ENCODE results near the gene KRT25.

KRT25 gene

GRCh38 chr17:40755231-40755630, at the start of gene KRT25:
TSS of gene KRT25 (minus strand) at chr17:40755331. CDS start at chr17:40755271, 60 bp downstream.
- DNase-seq: no peak

GRCh38 chr17:40803617-40804082, 48.5 kb upstream of the KRT25 start:
- peak in 5 of 6 experiments; percentile 46 to 64 (median 59) for DNase-seq

GRCh38 chr17:40801157-40801556, 46.0 kb upstream of the KRT25 start:
- no peak for DNase-seq

GRCh38 chr17:40800381-40800780, 45.2 kb upstream of the KRT25 start:
- DNase-seq: no peak

- DNase-seq: no peak
These were observed 44.7 kb upstream of the KRT25 start, which contains the start of gene KRT28 for GRCh38 chr17:40799859-40800258. TSS of gene KRT28 (minus strand) at chr17:40799959. CDS start at chr17:40799893, 66 bp downstream.

GRCh38 chr17:40796846-40797245, 41.7 kb upstream of the KRT25 start:
- DNase-seq: no peak

GRCh38 chr17:40795019-40795667, 40.0 kb upstream of the KRT25 start:
- DNase-seq: no peak

- DNase-seq: no peak
These were observed 39.3 kb upstream of the KRT25 start for GRCh38 chr17:40794466-40794865.

GRCh38 chr17:40793832-40794231, 38.7 kb upstream of the KRT25 start:
- no peak for DNase-seq

GRCh38 chr17:40791787-40792436, 36.8 kb upstream of the KRT25 start:
- DNase-seq: no peak

- DNase-seq: no peak
These were observed 36.0 kb upstream of the KRT25 start for GRCh38 chr17:40791111-40791510.

- no peak for DNase-seq
These were observed 27.3 kb upstream of the KRT25 start, which contains the start of gene KRT27 for GRCh38 chr17:40782450-40782849. TSS of gene KRT27 (minus strand) at chr17:40782550. CDS start at chr17:40782493, 57 bp downstream.

GRCh38 chr17:40779181-40779909, 24.2 kb upstream of the KRT25 start:
- DNase-seq: peak in 3 of 6 experiments; percentile 5 to 21 (median 14)

- no peak for DNase-seq
These were observed 23.3 kb upstream of the KRT25 start for GRCh38 chr17:40778461-40778860.

- DNase-seq: no peak
These were observed 22.8 kb upstream of the KRT25 start for GRCh38 chr17:40777971-40778370.

GRCh38 chr17:40777459-40777858, 22.3 kb upstream of the KRT25 start:
- no peak for DNase-seq

- DNase-seq: no peak
These were observed 20.8 kb upstream of the KRT25 start for GRCh38 chr17:40775945-40776344.

GRCh38 chr17:40772101-40772500, 17.0 kb upstream of the KRT25 start, which contains the start of gene KRT26:
TSS of gene KRT26 (minus strand) at chr17:40772201. CDS start at chr17:40772113, 88 bp downstream.
- DNase-seq: no peak

GRCh38 chr17:40765657-40766056, 10.5 kb upstream of the KRT25 start:
- DNase-seq: no peak

GRCh38 chr17:40763752-40764151, 8.6 kb upstream of the KRT25 start:
- no peak for DNase-seq

GRCh38 chr17:40760105-40761016, 5.2 kb upstream of the KRT25 start:
- DNase-seq: no peak

GRCh38 chr17:40753804-40754203, 1.3 kb downstream of the KRT25 start:
- DNase-seq: no peak

Data from stimulated activated naive CD4-positive, alpha-beta T cell (primary cell).